ENCODE measurements around the gene CAPN15.

Gene CAPN15

GRCh38 chr16:525520-526180 is 1.9 kb upstream of the CAPN15 start:
- no peak for DNase-seq (ENCODE audit: low read depth, low spot score)

GRCh38 chr16:526181-527014 is 1.1 kb upstream of the CAPN15 start:
- DNase-seq (ENCODE audit: low read depth, low spot score), result no peak

GRCh38 chr16:528111-529011 is 849 bp downstream of the CAPN15 start:
- DNase-seq (ENCODE audit: low read depth, low spot score), result no peak

DNA sequence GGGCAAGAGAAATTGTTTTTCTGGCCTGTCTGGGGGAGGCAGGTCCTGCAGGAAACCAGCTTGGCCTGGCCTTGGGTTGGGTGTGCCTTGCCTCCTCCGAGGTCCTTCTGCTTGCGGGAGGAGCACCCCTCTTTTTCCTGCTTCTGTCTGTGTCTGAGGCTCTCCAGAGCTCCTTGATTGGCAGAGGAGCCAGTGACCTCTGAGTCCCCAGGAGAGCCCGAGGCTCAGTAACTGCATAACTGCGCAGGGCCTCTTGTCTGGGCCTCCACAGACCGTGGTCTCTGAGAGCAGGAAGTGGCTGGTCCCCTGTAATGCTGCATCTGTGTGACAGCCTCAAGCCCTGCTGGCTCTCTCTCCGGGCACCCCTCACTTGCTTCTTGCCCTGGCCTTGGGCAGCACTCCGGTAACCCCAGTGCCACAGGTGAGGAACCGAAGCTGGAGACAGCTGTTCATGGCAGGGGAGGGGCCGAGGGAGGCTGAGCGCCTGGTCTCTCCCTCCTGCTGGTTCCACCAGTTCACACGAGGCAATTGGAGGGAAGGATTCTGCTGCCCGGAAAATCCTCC is 1.6 kb downstream of the CAPN15 start:
- DNase-seq (ENCODE audit: low read depth, low spot score), result no peak

GRCh38 chr16:530111-530817 is 2.8 kb downstream of the CAPN15 start:
- DNase-seq (ENCODE audit: low read depth, low spot score), result no peak

- DNase-seq (ENCODE audit: low read depth, low spot score), result no peak
Observed at GRCh38 chr16:531494-532125, 4.1 kb downstream of the CAPN15 start.

DNA sequence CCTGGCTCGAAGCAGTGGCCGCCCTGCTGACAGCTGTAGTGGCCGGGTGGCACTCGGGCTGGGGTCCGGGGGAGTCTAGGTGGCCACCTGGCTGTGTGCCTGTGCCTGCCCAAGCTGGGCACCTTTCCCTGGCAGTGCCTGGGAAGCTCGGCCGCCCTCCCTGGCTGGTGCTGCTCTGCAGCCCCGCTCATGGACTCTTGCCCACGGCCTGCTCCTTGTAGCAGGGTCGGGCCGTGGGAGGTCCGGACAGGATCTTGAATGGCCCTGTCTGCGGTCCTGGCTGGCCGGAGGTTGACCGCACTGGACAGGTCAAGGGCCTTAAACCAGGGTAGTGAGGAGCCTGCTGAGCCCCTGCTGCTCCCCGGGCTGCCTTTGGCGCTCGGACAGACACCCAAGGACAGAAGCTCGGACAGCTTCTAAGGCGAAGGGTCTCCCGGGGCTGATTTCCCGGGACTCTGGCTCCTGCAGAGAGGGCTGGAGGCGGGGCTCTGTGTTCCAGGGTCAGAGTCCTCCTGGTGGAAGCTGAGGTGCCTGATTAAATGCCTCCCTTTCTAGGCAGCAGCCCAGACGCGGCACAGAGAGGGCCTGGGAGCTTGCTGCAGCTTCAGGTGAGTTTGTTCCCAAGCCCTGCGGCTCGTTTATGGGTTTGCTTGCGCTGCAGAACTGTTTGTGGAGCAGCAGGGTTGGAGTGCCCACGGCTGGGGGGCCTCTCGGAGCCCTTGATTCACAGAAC is 6.0 kb downstream of the CAPN15 start:
- no peak for DNase-seq (ENCODE audit: low read depth, low spot score)

DNA sequence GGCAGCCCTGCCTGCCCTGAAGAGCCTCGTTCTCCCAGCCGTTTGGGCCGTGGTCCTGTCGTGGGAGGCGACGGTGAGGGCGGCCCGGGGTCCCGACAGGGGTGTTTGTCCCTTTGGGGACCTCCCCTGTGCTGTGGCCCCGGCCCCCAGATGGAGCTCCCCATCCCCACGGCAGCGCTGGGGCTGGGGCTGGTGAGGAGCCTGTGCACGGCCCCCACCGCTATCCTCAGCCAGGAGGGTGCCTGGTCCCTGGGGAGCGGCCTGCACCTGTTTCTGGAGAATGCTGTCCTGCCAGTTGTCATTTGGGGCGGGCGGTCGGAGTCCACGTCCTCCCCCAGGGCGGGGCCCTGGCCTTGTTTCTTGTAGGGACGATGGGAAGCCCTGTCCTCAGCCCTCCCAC is 6.6 kb downstream of the CAPN15 start:
- no peak for DNase-seq (ENCODE audit: low read depth, low spot score)

DNA sequence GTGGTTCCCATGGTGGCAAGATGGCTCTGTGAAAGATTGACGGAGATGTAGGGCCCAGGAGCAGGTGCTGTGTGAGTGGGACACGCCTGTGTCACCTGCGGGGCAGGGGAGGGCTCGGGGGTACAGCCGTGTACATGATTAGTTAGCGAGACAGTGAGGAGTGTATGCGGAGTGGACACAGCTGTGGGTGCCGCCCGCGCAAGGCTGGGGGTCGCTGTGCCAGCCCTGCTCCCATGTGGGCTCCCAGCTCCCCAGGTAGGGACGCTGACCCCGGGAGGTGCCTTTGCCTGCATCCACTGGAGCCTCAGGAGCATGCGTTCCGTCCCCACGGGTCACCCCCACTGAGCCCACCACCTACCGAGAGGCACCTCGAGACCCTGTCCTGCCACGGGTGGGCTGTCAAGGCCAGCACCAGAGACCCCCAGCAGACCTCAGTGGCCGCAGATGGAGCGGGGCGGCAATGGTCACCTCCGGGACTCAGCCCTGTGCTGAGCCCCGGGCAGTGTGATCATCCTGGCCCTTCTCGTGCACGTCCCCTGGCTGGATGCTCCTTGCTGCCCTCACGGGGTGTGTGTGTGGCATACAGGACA is 7.4 kb downstream of the CAPN15 start:
- no peak for DNase-seq (ENCODE audit: low read depth, low spot score)

DNA sequence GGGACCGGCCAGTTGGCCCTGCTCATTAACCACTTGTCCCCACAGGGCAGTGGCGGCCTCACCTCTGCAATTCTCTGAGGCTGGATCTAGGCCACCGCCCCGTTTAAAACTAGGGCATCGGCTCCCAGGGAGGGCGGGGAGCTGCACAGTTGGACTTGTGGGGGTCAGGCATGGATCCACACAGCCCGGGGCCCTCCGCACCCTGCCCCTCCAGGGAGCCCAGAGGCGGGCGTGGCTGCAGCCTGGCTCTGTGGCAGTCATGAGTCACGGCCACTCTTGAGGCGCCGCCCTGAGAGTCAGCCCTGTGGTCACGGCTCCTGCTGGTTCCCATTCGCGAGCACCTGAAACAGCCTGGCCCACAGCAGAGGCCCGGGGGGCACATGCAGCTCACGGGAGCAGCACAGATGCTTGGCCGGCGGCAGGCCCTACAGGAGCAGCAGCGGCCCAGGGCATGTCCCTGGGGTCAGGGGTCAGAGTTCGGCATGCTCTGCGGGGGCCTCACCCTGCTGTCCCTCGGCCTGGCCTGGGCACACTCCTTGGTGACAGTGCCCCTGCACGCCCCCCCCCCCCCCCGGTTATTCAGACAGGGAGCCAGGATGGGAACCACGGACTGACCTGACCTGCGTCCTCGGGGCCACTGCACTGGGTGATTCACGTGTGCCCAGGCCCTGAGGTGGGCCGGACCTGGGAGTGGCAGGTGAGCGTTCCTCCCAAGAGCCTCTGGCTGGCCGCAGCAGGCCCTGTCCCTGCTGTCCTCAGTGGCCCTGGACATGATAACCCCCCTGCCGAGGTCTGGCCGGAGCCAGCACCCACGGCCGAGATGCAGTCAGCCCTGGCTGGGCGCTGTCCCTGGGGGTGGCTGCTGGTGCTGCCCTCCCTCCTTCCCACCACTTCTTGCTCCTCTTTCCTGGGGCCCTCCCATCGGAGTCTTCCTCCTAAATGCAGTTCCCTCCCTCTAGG is 8.2 kb downstream of the CAPN15 start:
- DNase-seq (ENCODE audit: low read depth, low spot score), result no peak

DNA sequence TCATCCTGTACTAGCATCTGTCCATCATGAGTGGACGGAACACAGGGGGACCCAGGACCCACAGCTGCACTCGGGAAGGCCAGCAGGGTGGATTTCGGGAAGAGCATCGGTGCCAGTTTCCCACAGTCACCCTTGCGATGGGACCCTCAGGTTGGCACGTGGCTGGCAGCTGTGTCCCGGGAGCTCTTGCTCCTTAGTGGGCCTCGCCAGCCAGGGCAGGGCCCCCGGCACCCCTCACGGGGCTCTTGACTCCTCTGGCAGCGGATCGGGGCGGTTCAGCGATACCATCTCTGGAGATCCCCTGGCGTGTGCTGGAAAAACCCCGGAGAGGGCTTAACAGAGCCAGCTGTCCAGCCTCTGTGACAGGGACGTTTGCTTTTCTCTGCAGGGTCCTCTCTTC is 9.2 kb downstream of the CAPN15 start:
- DNase-seq (ENCODE audit: low read depth, low spot score), result no peak

GRCh38 chr16:537415-538335 is 10.2 kb downstream of the CAPN15 start:
- no peak for DNase-seq (ENCODE audit: low read depth, low spot score)

DNA sequence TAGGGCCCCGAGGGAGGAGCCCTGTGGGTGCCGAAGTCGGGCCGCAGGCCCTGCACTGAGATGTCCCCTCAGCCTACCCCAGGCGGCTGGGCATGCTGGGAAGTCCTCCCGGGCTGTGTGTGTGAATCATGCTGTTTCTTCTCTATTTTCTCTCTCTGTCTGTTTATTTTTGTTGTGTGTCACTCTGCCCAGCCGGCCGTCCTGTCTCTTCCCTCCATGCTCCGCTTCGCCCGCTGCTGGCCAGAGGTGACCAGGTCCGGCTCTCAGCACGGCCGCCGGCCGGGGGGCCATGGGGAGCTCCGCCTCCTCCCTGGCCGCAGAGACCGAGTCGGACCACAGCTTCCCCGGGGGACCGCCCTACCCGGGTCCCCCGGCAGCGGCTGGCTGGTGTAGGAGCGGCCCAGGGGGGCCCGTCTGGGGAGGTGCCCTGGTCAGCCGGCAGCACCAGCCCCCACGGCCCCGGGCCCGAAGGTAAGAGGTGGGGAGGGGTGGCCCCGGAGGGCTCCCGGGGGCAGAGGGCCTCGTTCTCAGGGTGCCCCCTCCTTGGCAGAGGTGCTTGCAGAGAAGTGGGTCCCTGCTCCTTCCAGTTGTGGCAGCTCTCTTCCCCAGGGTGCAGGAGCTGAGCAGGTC is 12.5 kb downstream of the CAPN15 start:
- DNase-seq (ENCODE audit: low read depth, low spot score), result peak; percentile 45

- no peak for DNase-seq (ENCODE audit: low read depth, low spot score)
Observed at GRCh38 chr16:540645-541340, 13.3 kb downstream of the CAPN15 start.

- DNase-seq (ENCODE audit: low read depth, low spot score), result no peak
Observed at GRCh38 chr16:543301-544164, 16.0 kb downstream of the CAPN15 start.

Data from brain pericyte (primary cell).